GM21717 (cell line): ENCODE measurements around the gene QARS1.

Experiments
- ATAC-seq: cut with Tn5 transposase; IDR thresholded peaks from one replicate; pipeline ENCODE4 v1.9.1; 2021; ENCODE audit warnings: mild to moderate bottlenecking, moderate library complexity; ENCODE audit not compliant: unreplicated experiment

QARS1 gene

DNA sequence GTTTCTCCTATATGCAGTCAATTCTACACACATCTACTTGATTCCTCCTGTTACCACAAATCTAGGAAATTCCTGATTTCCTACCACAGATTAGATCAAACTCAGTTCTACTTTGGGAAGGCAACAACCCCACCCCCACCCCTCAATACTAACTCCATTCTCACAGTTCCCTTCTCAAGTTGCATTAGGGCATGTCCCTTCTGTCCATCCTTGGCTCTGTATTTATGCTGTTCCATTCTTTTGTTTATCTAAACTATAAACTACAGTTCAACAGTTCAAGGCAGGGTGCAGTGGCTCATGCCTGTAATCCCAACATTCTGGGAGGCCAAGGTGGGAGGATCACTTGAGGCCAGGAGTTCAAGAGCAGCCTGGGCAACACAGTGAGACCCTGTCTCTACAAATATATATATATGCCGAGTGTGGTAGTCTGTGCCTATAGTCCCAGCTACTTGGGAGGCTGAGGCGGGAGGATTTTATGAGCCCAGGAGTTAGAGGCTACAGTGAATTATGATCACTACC, 50.2 kb downstream of the QARS1 start:
- no peak for ATAC-seq

DNA sequence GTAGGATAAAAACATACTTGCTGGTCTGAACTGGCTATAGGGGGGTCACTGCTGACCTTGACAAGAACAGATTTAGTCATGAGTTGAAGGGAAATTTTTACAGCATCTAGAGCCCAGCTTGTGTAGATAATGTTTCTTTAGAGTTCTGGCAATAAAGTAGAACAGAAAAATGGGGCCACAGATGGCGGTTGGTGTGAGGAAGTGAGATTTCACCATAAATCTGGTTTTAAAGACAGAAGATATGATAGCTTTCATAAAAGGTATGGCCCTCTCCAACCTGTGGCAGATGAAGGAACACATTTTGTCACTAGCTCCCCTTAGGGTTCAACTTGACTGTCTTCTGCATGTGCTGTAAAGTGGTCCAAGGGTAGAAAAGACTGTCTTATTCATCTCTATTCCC, 51.0 kb downstream of the QARS1 start:
- ATAC-seq = no peak
